CD8-positive, alpha-beta memory T cell (primary cell): Measurements from ENCODE around the gene LIPC. TPM values are rescaled to one million over a fixed set of nuclear protein-coding genes. Genes with fewer than 3 reads are reported as not detected.

Experiments
- CTCF ChIA-PET: fragments of 350-600 bp; sonication (Branson Sonifier 250); formaldehyde crosslinking; loops from one replicate; lab custom pipeline; 2021; ENCODE audit warnings: antibody characterized with exemption; lab: Charles Lee
- POLR2A ChIA-PET: fragments of 350-600 bp; sonication (Branson Sonifier 250); formaldehyde crosslinking; loops from one replicate; lab custom pipeline; 2021; ENCODE audit warnings: antibody characterized with exemption; lab: Charles Lee
- DNase-seq, 5 donors: peaks; one replicate each; pipeline versions ENCODE4 v3.0.0 to v3.0.0-alpha.2; 2020 to 2022; ENCODE audit warnings: mixed read lengths in 1 of 5
- H3K27ac ChIP-seq: one replicate; pipeline ENCODE4 v1.7.0; 2013; ENCODE audit warnings: low read depth, mild to moderate bottlenecking, low read length, moderate library complexity
- H3K27me3 ChIP-seq: 2 replicates; pipeline ENCODE4 v1.7.0; 2013; ENCODE audit warnings: low read length, mild to moderate bottlenecking; ENCODE audit not compliant: insufficient read depth, poor library complexity, severe bottlenecking
- H3K36me3 ChIP-seq: 2 replicates; pipeline ENCODE4 v1.7.0; 2013; ENCODE audit warnings: mild to moderate bottlenecking, low read length, moderate library complexity; ENCODE audit not compliant: insufficient read depth
- H3K4me1 ChIP-seq: 2 replicates; pipeline ENCODE4 v1.7.0; 2013; ENCODE audit warnings: mild to moderate bottlenecking, low read length, moderate library complexity; ENCODE audit not compliant: insufficient read depth
- H3K4me3 ChIP-seq: 2 replicates; pipeline ENCODE4 v1.7.0; 2013; ENCODE audit warnings: mild to moderate bottlenecking, low read length
- H3K9me3 ChIP-seq: 2 replicates; pipeline ENCODE4 v1.7.0; 2013; ENCODE audit warnings: mild to moderate bottlenecking, low read length
- H3K27ac Mint-ChIP-seq, 8 donors: one replicate each; pipeline ENCODE4 v1.8.0; 2020 to 2021; ENCODE audit warnings: mixed read lengths in 8 of 8, mild to moderate bottlenecking in 6 of 8, inconsistent platforms in 3 of 8, moderate library complexity in 3 of 8
- H3K27me3 Mint-ChIP-seq, 2 donors: one replicate each; pipeline ENCODE4 v1.8.0; 2020 to 2021; ENCODE audit warnings: mixed read lengths in 2 of 2, mild to moderate bottlenecking in 1 of 2, moderate library complexity in 1 of 2
- H3K36me3 Mint-ChIP-seq, 3 donors: one replicate each; pipeline ENCODE4 v1.8.0; 2020 to 2021; ENCODE audit warnings: mixed read lengths in 3 of 3, inconsistent platforms in 1 of 3, mild to moderate bottlenecking in 1 of 3
- H3K4me1 Mint-ChIP-seq, 3 donors: one replicate each; pipeline ENCODE4 v1.8.0; 2020 to 2021; ENCODE audit warnings: mixed read lengths in 3 of 3, inconsistent platforms in 1 of 3, mild to moderate bottlenecking in 1 of 3
- H3K4me3 Mint-ChIP-seq, 7 donors: one replicate each; pipeline ENCODE4 v1.8.0; 2020 to 2021; ENCODE audit warnings: mixed read lengths in 7 of 7, mild to moderate bottlenecking in 6 of 7, moderate library complexity in 4 of 7, inconsistent platforms in 2 of 7
- H3K9me3 Mint-ChIP-seq, 5 donors: one replicate each; pipeline ENCODE4 v1.8.0; 2020 to 2022; ENCODE audit warnings: mixed read lengths in 5 of 5, mild to moderate bottlenecking in 3 of 5, moderate library complexity in 2 of 5, inconsistent platforms in 1 of 5
- polyA plus RNA-seq: library from polyadenylated mRNA; unstranded; fragments of 300-500 nt; fragmentation: Illumina TruSeq; gene quantifications from one replicate; pipeline ENCODE4 v1.2.3, GENCODE V29; 2021
- total RNA-seq, 2 experiments: library from RNA; stranded (reverse); gene quantifications; one replicate each; pipeline ENCODE4 v1.2.3, GENCODE V29; 2021

Gene LIPC
- total and polyA plus RNA-seq, 3 experiments from 2014 or later: 0.28 to 1.5 (median 0.47) TPM

DNA sequence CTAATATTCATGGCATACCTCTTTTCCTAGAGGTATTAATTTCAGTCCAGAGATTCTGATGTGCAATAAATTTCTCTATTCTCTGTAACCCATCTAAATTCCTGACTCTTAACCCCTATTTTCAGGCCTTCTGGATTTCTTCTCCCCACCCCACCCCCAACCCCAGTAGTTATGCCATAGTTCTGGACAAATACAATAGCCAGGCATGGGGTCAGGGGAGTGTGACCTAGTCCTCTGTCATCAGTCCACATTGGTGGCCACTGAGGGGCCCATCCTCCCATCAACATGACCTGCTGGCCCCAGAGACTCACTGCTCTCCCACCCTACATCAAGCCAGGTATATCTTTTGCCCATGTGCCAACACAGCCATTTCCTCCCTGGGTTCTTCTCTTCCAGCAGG lies 3.8 kb upstream of the LIPC start:
- Histone ChIP-seq H3K4me1 (no peaks in the 10 kb centered on the region), H3K27ac (no peak overlapping the region), H3K27me3 (no peaks in the 10 kb centered on the region), H3K9me3 (no peaks in the 10 kb centered on the region), H3K4me3 (no peak overlapping the region), H3K36me3 (no peaks in the 10 kb centered on the region)
- POLR2A ChIA-PET: no interaction called here
- H3K9me3 Mint-ChIP-seq: peaks cover 0 to 2% (median 0%) of the 10 kb centered on the region in 5 donors
- no peak overlapping the region for H3K4me3 Mint-ChIP-seq
- DNase-seq: no peak
- H3K4me1 Mint-ChIP-seq: no peaks in the 10 kb centered on the region
- no peak overlapping the region for H3K27ac Mint-ChIP-seq
- CTCF ChIA-PET: no interaction called here
- no peaks in the 10 kb centered on the region for H3K36me3 Mint-ChIP-seq
- H3K27me3 Mint-ChIP-seq: peaks cover 0 to 1% of the 10 kb centered on the region in 2 donors

DNA sequence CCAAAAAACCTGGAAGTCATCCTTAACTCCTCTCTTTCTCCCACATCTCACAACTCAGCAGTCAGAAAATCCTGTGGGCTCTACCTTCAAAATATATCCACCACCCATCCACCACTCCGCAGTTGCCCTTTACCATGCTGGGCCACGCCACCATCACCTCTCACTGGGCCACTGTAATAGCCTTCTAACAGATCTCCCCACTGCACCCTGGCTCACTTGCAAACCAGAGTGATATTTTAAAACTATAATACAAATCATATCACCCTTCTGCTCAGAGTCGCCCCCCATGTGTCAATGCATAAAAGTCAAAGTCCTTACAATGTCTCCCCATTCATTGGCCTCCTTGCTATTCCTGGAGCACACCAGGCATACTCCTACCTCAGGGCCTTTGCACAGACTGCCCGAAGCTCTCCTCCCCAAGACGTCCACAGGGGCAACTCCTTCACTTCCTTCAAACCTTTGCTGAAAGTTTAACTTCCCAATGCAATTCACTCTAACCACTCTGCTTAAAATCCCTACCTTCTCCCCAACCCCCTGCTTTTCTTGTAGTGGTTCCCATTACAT lies 1.5 kb upstream of the LIPC start:
- no peaks in the 10 kb centered on the region for H3K4me1 ChIP-seq
- Mint-ChIP-seq H3K9me3 (peaks cover 0 to 2% (median 0%) of the 10 kb centered on the region in 5 donors), H3K27ac (peak overlapping the region in 1 of 8 donors; percentile 10), H3K27me3 (peaks cover 0 to 1% of the 10 kb centered on the region in 2 donors), H3K4me1 (no peaks in the 10 kb centered on the region), H3K36me3 (no peaks in the 10 kb centered on the region), H3K4me3 (no peak overlapping the region)
- H3K27ac ChIP-seq: peak overlapping the region; percentile 7
- POLR2A ChIA-PET: no interaction called here
- H3K9me3 ChIP-seq: no peaks in the 10 kb centered on the region
- CTCF ChIA-PET: no interaction called here
- no peaks in the 10 kb centered on the region for H3K27me3 ChIP-seq
- no peaks in the 10 kb centered on the region for H3K36me3 ChIP-seq
- no peak for DNase-seq
- H3K4me3 ChIP-seq: no peak overlapping the region

DNA sequence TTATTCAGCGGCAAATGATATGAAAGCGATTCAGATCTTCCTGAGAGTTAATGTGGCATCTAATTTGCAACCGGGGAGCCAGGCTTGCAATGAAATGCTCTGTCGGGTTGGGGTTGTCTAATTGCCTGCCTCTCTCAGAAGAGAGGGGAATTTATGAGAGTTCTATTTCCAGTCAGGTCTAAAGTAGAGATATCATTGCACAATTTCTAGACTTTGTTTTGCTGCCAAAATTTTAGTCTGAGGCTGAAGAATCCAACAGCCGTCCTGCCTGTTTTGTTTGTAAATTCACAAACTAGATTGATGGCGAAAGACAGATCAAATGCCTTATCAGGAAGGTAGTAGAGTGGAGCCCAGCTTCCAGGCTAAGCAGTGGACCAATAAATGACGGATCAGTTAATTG lies 610 bp downstream of the LIPC start:
- no peak for DNase-seq
- H3K27ac ChIP-seq: no peak overlapping the region
- Mint-ChIP-seq H3K27ac (peak overlapping the region in 2 of 8 donors; percentile 1 to 2), H3K4me3 (no peak overlapping the region), H3K36me3 (no peaks in the 10 kb centered on the region), H3K9me3 (peaks cover 0 to 2% (median 0%) of the 10 kb centered on the region in 5 donors), H3K4me1 (no peaks in the 10 kb centered on the region), H3K27me3 (no peaks in the 10 kb centered on the region)
- ChIA-PET CTCF (no interaction called here), POLR2A (no interaction called here)
- H3K27me3 ChIP-seq: no peaks in the 10 kb centered on the region
- no peaks in the 10 kb centered on the region for H3K36me3 ChIP-seq
- H3K4me3 ChIP-seq: no peak overlapping the region
- H3K9me3 ChIP-seq: no peaks in the 10 kb centered on the region
- no peaks in the 10 kb centered on the region for H3K4me1 ChIP-seq

DNA sequence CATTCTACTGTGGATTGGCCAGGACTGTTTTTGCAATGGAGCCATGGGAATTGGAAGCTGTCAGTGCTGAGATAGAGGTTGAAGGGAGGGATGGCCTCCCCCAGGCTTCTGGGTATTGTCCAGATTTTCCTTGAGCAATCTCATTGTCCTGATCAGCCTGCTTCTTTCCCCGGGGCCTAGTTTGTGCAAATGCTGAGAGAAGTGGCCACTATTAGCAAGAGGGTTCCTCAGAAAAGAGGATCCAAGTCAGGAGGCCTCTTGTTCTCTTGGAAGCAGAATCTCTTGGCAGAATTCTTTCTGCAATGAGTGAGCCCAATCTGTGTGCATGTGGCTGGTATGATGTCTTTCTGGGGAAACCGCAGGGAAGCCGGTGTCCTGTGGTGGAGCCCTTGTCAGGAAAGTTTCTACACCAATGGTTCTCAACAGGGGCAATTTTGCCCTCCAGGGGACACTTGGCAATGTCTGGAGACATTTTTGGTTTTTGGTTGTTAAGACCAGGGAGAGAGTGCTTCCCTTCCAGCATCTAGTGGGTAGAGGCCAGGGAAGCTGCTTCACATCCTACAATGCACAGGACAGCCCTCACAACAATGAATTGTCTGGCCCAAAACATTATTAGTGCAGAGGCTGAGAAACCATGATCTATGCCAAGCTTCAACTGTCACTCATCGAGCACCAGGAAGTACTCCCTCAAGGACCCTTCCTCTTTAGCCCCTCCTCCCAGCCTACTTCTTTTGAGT lies 2.0 kb downstream of the LIPC start:
- no peak for DNase-seq
- Mint-ChIP-seq H3K27ac (no peak overlapping the region), H3K36me3 (no peaks in the 10 kb centered on the region), H3K4me3 (no peak overlapping the region), H3K27me3 (no peaks in the 10 kb centered on the region), H3K9me3 (peaks cover 0 to 2% (median 0%) of the 10 kb centered on the region in 5 donors), H3K4me1 (peaks cover under 1 to 2% (median under 1%) of the 10 kb centered on the region in 3 donors)
- Histone ChIP-seq H3K4me3 (no peak overlapping the region), H3K27me3 (no peaks in the 10 kb centered on the region), H3K27ac (no peak overlapping the region), H3K9me3 (no peaks in the 10 kb centered on the region), H3K4me1 (no peaks in the 10 kb centered on the region), H3K36me3 (no peaks in the 10 kb centered on the region)
- ChIA-PET POLR2A (no interaction called here), CTCF (no interaction called here)

DNA sequence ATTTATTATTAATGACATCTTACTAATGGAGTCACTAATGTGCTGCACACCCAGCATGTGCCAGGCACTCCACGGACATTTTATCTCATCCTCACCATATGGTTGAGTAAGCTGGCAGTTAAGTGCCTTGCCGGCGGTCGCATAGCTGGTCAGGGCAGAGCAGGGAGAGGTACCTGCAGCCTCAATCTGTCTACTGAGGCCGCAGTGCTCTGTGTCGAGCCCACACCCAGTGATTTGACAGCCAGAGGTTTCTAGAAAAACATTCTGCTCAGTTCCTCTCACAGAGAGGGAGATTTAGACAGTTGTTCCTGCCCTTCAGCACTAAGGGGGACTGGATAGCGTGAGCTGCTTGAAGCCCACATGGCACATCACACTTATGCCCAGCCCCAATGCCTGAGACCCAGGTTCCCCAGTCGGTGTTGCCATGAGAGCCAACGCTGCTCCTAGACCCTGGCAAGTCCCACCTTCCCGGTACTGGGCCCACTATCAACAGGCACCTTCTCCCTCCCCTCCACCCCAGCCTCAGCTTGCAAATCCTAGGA lies 2.6 kb downstream of the LIPC start:
- peaks cover 5 to 7% (median 5%) of the 10 kb centered on the region in 3 donors for H3K4me1 Mint-ChIP-seq
- H3K4me3 Mint-ChIP-seq: no peak overlapping the region
- no peaks in the 10 kb centered on the region for H3K27me3 Mint-ChIP-seq
- ChIA-PET POLR2A (no interaction called here), CTCF (no interaction called here)
- Histone ChIP-seq H3K4me3 (no peak overlapping the region), H3K9me3 (no peaks in the 10 kb centered on the region), H3K4me1 (no peaks in the 10 kb centered on the region), H3K27ac (no peak overlapping the region), H3K27me3 (no peaks in the 10 kb centered on the region), H3K36me3 (no peaks in the 10 kb centered on the region)
- no peaks in the 10 kb centered on the region for H3K36me3 Mint-ChIP-seq
- H3K9me3 Mint-ChIP-seq: peaks cover 0 to 2% (median 0%) of the 10 kb centered on the region in 5 donors
- H3K27ac Mint-ChIP-seq: no peak overlapping the region
- DNase-seq: no peak

DNA sequence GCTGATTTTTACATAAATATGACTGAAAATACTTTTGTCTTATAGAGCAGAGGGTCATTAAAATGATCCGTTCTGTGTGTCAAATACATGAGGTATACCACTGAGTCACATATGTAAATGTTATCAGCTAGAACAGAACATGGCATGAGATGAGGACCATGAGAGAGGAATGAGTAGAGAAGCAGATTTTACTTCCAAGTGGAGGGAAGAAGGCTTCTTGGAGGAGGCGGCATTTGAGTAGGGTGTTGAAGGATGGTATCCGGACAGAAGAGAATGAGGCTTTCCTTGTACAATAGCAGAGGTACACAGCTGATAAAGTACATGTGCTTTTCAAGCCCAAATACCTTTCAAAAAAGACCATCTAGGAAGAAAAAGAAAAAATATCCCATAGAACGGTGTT lies 4.8 kb downstream of the LIPC start:
- Histone ChIP-seq H3K36me3 (no peaks in the 10 kb centered on the region), H3K4me1 (no peaks in the 10 kb centered on the region), H3K27me3 (no peaks in the 10 kb centered on the region), H3K9me3 (no peaks in the 10 kb centered on the region), H3K4me3 (no peak overlapping the region), H3K27ac (no peak overlapping the region)
- peaks cover 0 to 5% (median 0%) of the 10 kb centered on the region in 3 donors for H3K36me3 Mint-ChIP-seq
- POLR2A ChIA-PET: no interaction called here
- peaks cover 5 to 25% (median 5%) of the 10 kb centered on the region in 3 donors for H3K4me1 Mint-ChIP-seq
- H3K27ac Mint-ChIP-seq: peak overlapping the region in 1 of 8 donors; percentile 24
- no peaks in the 10 kb centered on the region for H3K27me3 Mint-ChIP-seq
- H3K4me3 Mint-ChIP-seq: no peak overlapping the region
- no peaks in the 10 kb centered on the region for H3K9me3 Mint-ChIP-seq
- CTCF ChIA-PET: no interaction called here
- DNase-seq: no peak

DNA sequence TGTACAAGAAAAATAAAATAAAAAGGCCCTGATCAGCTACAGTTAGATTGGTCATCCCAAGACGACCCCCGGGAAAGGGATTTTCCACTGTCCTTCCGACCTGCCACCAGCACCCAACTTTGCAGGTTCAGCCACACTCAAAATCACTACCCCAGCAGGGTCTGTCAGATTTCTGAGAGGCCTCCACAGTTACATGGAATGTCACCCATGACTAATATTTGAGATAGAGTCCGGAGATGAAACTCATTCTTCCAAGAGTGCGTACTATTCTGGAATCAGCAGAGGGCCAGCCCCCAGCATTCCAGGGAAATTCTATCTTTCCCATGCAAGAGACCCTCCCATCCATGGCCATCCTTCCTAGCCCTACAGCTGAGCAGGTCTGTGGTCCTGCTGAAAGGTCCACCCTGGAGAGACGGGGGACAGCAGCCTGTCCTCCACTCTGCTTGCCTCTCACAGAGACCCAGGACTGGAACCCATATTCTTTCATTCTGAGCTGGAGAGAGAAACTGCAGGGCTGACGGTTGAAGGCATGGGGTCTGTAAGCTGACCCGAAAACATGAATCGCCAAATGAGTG lies 5.8 kb downstream of the LIPC start:
- H3K27me3 Mint-ChIP-seq: no peaks in the 10 kb centered on the region
- CTCF ChIA-PET: no interaction called here
- no peaks in the 10 kb centered on the region for H3K36me3 ChIP-seq
- peaks cover 5 to 32% (median 5%) of the 10 kb centered on the region in 3 donors for H3K4me1 Mint-ChIP-seq
- H3K27ac ChIP-seq: no peak overlapping the region
- H3K4me3 Mint-ChIP-seq: no peak overlapping the region
- peak overlapping the region in 1 of 8 donors; percentile 61 for H3K27ac Mint-ChIP-seq
- H3K36me3 Mint-ChIP-seq: peaks cover 0 to 5% (median 0%) of the 10 kb centered on the region in 3 donors
- H3K4me3 ChIP-seq: no peak overlapping the region
- no peak for DNase-seq
- no peaks in the 10 kb centered on the region for H3K4me1 ChIP-seq
- no peaks in the 10 kb centered on the region for H3K9me3 ChIP-seq
- no peaks in the 10 kb centered on the region for H3K27me3 ChIP-seq
- no peaks in the 10 kb centered on the region for H3K9me3 Mint-ChIP-seq
- POLR2A ChIA-PET: no interaction called here

DNA sequence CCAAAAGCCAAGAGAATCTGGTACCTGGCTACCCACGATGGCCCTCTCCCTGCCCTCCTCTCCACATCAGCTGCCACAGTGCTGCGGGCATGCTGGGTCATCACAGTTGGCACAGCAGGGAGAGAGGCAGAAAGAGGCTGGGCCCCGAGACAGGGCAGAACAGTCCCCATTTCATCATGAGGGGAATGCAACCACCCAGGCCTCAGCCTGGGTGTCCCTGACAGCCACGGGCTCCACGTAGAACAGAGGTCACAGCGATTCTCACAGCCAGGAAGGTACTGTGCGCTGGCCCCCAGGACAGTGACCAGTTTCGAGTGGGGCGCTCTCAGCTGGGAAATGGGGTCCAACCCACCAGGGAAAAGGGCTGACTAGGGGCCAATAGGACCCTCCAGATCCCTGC lies 6.3 kb downstream of the LIPC start:
- Mint-ChIP-seq H3K36me3 (peaks cover 0 to 5% (median 0%) of the 10 kb centered on the region in 3 donors), H3K4me1 (peaks cover 5 to 32% (median 5%) of the 10 kb centered on the region in 3 donors), H3K9me3 (no peaks in the 10 kb centered on the region), H3K4me3 (no peak overlapping the region), H3K27ac (no peak overlapping the region), H3K27me3 (no peaks in the 10 kb centered on the region)
- H3K9me3 ChIP-seq: no peaks in the 10 kb centered on the region
- no peaks in the 10 kb centered on the region for H3K4me1 ChIP-seq
- H3K36me3 ChIP-seq: no peaks in the 10 kb centered on the region
- no peaks in the 10 kb centered on the region for H3K27me3 ChIP-seq
- ChIA-PET POLR2A (no interaction called here), CTCF (no interaction called here)
- no peak overlapping the region for H3K27ac ChIP-seq
- no peak for DNase-seq
- H3K4me3 ChIP-seq: no peak overlapping the region
